Right forelimb (tissue), 1 donor: ENCODE measurements around the gene ATP6V1A.
"Not testable (repeated sequence)": the region's sequence is repeated elsewhere in the genome, so short reads cannot be mapped to it uniquely, and the experiment has no call there.

Experiments used
- DNase-seq: peaks from one replicate; pipeline ENCODE4 v3.0.0-alpha.2; 2018

The ATP6V1A gene

GRCh38 chr3:113829576-113830354 is 82.9 kb downstream of the ATP6V1A start:
- no peak for DNase-seq

GRCh38 chr3:113831103-113831355 is 84.2 kb downstream of the ATP6V1A start:
- DNase-seq, result no peak

GRCh38 chr3:113832477-113833164 is 85.8 kb downstream of the ATP6V1A start:
- no peak for DNase-seq

GRCh38 chr3:113834983-113835382 is 88.1 kb downstream of the ATP6V1A start:
- DNase-seq, result no peak

GRCh38 chr3:113838631-113839209 is 91.9 kb downstream of the ATP6V1A start, which contains the start of gene GRAMD1C:
Gene GRAMD1C (plus strand): TSS chr3:113838788. CDS start chr3:113838910, 122 bp downstream.
- DNase-seq, result peak; percentile 90

GRCh38 chr3:113839551-113839950 is 92.7 kb downstream of the ATP6V1A start:
- DNase-seq, result no peak

- no peak for DNase-seq
These were observed 97.9 kb downstream of the ATP6V1A start for GRCh38 chr3:113844622-113845222.

- DNase-seq, result no peak
These were observed 100.4 kb downstream of the ATP6V1A start for GRCh38 chr3:113847247-113847646.

- no peak for DNase-seq
These were observed 101.0 kb downstream of the ATP6V1A start for GRCh38 chr3:113847664-113848461.

- not testable (repeated sequence) for DNase-seq
These were observed 102.2 kb downstream of the ATP6V1A start for GRCh38 chr3:113849071-113849470.

GRCh38 chr3:113849841-113850240 is 103.0 kb downstream of the ATP6V1A start:
- DNase-seq, result not testable (repeated sequence)

- DNase-seq, result not testable (repeated sequence)
These were observed 103.6 kb downstream of the ATP6V1A start for GRCh38 chr3:113850391-113850790.

- DNase-seq, result no peak
These were observed 105.7 kb downstream of the ATP6V1A start for GRCh38 chr3:113852506-113852905.
